Right forelimb (tissue), 1 donor: ENCODE results near the gene ANXA4.

Experiments
- DNase-seq: peaks from one replicate; pipeline ENCODE4 v3.0.0-alpha.2; 2018

ANXA4 gene

DNA sequence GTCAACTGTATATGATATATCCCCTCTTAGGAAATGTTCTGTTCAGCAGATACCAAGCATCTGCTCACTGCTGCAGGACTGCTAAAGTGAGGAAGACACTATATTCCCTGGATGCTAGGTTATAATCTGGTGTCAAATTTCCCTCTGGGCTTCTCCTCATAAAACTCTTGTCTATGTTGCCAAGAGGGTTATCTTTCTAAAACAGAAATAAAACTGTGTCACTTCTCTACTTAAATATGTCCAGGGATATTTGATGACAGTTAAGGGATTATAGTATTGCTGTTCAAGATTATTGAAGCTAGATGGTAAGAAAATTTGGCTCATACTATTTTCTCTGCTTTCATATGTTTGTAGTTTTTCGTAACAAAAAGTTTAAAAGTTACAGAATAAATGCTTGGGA is 121.4 kb downstream of the ANXA4 start:
- DNase-seq = no peak
